GM18870 (cell line): ENCODE measurements around the gene KLC3.
"Not testable (repeated sequence)": the region's sequence is repeated elsewhere in the genome, so short reads cannot be mapped to it uniquely, and the experiment has no call there.

Source experiments
- ATAC-seq: cut with Tn5 transposase; IDR thresholded peaks from one replicate; pipeline ENCODE4 v1.9.1; 2021; ENCODE audit warnings: moderate library complexity; ENCODE audit not compliant: unreplicated experiment

Gene KLC3

GRCh38 chr19:45315304-45315703 is 25.2 kb upstream of the KLC3 start:
- ATAC-seq: no peak

- no peak for ATAC-seq
Observed at GRCh38 chr19:45320997-45321775, 19.4 kb upstream of the KLC3 start.

GRCh38 chr19:45321848-45322247 is 18.7 kb upstream of the KLC3 start:
- no peak for ATAC-seq

DNA sequence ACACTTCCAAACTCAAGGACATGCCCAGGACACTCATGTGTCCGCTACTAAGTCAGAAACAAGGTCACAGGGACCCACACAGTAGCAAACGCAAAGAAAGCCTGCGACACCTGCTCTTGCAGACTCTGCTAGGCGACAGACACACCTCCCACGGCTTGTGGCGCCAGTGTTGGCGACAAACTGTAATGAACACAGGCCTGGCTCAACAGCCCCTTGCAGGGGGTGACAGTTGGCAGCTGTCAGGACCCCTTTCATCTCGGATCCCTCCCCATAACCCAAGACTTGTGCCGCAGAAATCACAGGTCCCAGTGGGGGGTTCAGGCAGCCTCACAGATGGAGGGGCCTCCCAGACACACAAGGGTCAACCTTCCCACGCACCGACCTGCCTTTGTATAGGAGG is 18.2 kb upstream of the KLC3 start:
- no peak for ATAC-seq

- no peak for ATAC-seq
Observed at GRCh38 chr19:45322744-45323281, 17.7 kb upstream of the KLC3 start, which contains the start of gene CKM. Gene CKM (minus strand): TSS chr19:45322875. CDS start chr19:45319713, 3,162 bp downstream.

DNA sequence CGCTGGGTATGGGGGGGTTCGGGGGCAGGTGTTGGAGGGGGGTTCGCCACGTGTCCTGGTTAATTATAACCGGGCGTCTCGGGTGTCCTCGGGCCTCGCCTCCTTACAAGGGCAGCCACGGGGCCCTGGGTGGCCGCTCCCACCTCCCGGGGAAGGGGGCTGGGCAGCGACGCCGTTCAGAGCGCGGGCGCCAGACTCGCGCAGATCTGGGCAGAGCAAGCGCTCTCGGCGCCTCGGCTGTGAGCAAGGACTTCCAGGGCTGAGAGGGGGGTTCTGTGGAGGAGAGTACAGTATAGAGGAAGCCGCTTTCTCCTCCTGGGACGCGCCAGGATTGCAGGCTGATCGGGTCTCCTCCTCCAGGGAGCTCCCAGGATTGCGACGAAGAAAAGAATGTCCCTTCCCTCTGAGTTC is 16.9 kb upstream of the KLC3 start:
- no peak for ATAC-seq

DNA sequence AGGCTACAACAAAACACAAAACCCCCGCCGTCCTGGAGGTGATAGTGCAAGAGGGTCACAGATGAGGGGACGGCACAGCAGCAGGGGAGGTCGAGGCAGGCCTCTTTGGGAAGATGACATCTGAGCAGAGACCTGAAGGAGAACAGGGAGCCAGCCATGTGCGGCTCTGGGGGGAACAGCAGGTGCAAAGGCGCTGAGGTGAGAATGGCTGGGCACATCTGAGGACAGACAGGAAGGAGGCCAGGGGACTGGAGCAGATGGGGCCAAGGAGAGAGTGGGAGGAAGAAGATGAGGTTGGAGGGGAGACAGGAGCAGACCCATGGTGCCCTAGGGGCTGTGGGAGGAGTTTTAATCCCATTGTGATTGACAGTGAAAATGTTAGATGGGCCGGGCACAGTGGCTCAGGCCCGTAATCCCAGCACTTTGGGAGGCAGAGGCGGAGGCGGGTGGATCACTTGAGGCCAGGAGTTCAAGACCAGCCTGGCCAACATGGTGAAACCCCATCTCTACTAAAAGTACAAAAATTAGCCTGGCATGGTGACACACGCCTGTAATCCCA is 16.1 kb upstream of the KLC3 start:
- no peak for ATAC-seq

DNA sequence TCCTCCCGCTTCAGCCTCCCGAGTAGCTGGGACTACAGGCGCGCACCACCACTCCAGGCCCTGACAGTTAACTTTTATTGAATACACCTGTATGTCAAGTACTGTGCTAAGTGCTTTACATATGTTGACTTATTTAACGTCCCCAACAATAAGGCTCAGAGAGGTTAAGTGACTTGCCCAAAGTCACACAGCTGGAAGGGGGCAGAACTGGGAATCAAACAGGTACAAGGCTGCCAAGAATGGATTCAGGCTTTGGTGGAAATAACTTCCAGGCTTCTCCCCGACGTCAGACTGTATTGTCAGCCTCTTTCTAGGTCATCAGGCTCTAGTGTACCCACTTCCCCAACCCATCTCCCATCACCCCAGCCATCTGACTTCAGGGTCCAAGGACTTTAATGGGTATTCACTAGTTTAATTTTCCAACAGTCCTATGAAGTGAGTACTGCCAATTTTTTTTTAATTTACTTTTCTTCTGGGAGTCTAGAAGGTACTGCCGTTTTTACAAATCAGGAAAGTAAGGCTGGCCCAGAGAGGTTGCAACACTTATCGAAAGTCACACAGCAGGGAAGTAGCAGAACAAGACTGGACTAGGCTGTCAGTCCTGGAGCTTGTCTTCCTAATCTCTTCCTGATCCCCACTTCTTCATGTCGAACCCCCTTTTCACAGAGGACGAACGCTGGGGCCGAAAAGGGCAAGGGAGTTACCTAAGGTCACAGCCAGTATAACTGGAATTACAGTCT is 13.0 kb upstream of the KLC3 start:
- ATAC-seq: no peak

DNA sequence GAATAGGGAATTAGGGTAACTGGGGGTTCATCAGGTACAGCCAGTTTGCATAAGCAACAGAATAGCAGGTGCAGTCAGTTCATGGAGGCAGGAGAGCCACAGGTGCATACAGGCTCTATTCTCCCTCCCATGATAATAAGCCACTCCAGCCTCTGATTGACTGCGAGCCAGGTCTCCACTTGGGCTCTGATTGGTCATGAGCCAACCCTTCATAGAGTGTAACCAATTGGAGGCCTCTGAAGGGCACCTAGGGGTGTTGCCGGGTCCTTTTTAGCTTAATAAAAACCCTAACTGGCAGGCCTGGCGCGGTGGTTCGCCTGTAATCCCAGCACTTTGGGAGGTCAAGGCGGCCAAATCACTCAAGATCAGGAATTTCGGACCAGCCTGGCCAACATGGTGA is 9.1 kb upstream of the KLC3 start:
- ATAC-seq: no peak

GRCh38 chr19:45333609-45334303 is 6.8 kb upstream of the KLC3 start:
- no peak for ATAC-seq

GRCh38 chr19:45334881-45335280 is 5.7 kb upstream of the KLC3 start:
- not testable (repeated sequence) for ATAC-seq

DNA sequence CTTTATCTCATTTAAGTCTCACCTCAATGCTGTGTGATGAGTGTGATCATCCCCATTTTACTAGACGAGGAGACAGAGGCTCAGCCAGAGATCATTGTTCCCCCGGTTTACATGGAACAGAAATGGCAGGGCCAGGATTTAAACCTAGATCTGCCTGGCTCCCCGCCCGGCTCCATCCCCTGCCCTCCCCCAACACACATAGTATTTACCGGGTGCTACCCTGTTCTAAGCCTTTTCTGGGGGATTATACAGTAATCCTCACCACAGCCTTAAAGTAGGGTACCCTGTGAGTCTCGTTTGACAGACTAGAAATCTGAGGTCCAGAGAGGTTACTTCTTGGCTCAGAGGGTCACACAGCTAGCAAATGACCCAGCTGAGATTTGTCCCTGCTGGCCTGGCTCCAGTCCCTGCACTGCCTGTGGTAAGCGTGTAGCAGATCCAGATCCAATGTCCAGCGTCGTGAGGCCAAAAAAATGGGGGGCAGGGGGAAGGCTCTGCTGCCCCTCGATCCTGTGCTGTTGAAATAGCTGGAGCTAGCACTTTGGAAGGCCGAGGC is 3.8 kb upstream of the KLC3 start:
- ATAC-seq: no peak

DNA sequence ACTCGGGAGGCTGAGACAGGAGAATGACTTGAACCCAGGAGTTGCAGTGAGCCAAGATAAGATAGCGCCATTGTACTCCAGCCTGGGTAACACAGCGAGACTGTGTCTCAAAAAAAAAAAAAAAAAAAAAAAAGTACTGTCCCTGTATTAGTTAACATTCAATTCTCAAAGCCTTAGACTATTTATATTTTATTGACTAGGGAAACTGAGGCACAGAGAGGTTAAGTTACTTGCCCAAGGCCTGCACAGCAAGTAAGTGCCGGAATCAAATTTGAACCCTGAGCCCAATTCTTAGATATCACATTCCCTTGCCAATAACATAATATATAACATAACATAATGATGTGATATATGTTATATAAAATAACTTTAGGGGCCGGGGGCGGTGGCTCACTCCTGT is 921 bp upstream of the KLC3 start:
- no peak for ATAC-seq

GRCh38 chr19:45340899-45341453 is 426 bp downstream of the KLC3 start:
- ATAC-seq: no peak

DNA sequence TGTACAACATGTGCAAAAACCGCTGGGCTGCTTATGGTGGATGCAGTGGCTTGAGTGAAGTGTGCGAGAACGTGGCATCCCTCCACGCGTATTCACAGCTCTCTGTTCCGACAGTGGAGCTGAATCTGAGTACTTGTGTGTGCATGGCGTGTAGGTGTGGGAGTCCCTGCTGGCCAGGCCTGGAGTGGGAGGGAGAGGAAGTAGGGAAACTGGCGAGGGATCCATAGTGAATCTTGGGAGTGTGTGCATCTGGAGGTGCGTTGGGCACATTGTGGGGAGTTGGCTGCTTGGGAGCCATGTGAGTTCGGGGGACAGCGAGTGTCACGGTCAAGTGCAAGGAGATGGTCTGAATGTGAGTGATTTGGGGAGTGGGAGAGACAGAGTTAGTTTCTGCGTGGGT is 2.4 kb downstream of the KLC3 start:
- ATAC-seq: no peak

DNA sequence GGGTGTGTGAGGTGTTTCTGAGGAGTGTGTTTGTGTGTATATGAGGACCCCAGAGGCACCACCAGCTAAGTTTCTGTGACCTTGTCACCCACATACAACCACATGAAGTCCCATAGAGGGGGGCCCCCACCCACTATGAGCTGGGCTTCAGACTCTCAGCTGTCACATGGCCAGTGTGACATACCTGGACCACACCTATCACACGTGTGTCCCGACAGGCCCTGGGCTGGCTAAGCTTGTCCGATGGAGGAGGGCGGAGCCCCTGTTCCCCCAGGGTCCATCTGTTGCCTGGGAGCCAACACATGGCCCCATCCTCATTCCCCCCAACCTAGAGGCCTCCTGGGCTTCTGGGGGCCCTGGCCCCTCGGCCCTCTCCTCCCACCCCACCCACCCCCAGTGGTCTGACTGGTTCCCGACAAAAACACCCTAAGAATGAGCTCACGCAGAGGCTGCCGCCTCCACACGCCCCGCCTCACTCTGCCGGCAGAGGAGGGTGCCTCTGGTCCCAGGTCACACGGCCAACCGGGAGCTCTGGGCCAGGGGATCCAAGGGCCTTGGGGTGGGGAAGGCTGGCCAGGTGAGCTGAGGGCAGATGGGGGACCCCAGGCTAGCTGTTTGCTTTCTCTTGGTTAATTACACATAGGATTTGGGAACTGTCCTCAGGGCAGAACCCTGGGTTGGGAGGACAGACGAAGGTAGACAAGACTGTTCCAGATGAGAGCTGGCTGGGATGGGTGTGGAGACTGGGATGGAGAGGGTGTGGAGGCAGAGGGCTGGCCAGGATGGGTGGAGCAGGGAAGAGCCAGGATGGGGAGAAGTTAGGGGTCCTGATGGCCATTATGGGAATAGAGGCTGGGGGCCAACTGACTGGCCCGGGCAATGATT is 4.3 kb downstream of the KLC3 start:
- ATAC-seq: no peak

DNA sequence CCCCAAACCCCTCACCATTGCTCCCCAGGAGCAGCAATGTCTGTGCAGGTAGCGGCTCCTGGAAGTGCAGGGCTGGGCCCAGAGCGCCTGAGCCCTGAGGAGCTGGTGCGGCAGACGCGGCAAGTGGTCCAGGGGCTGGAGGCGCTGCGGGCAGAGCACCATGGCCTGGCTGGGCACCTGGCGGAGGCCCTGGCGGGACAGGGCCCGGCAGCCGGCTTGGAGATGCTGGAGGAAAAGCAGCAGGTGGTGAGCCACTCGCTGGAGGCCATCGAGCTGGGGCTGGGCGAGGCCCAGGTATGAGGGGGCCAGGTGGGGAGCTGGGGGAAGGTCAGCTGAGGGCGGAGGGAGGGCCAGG is 4.9 kb downstream of the KLC3 start:
- no peak for ATAC-seq

DNA sequence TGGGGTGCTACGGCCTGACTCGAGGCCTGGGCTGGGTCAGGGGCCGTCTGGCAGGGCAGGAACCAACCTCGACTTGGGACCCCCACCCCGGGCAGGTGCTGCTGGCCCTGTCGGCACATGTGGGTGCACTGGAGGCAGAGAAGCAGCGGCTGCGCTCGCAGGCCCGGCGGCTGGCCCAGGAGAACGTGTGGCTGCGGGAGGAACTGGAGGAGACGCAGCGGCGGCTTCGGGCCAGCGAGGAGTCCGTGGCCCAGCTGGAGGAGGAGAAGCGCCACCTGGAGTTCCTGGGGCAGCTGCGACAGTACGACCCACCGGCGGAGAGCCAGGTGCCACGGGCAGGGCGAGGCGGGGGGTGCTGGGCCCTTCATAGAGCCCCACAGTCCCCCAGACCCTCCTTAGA is 5.9 kb downstream of the KLC3 start:
- ATAC-seq: no peak

DNA sequence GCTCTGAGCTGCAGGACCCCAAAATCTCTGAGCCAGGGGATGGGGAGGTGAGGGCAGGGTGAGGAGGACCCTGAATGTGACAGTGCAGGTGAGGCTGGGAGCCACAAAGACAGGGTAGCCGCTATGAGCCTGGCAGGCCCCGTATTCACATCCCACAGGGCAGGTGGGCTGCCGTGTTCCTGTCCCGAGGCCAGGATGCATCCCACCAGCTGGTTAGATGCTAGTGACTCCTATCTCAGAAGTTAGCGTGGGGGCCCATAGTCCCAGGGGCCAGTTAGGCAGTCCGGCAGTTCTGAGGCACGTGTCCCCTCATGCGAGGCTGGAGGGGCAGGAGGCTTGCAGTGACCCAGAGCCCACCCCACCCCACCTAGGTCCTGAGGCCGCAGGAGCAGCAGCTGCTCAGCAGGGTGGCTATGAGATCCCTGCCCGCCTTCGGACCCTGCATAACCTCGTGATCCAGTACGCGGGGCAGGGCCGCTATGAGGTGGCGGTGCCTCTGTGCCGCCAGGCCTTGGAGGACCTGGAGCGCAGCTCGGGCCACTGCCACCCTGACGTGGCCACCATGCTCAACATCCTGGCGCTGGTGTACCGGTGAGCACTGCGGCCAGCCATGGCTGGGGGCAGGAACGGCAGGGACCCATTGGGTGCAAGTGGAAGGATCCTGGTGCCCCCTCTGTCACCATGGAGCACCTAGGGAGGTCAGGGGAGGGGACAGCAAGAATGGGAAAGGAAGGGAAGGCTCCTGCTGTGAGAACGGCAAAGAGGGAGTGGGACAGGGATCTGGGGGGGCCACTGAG is 7.2 kb downstream of the KLC3 start:
- ATAC-seq: no peak
